SK-N-MC (cell line): ENCODE measurements around the gene CGN.

Experiments used
- EZH2 ChIP-seq: fragments of 200-600 bp; sonication (generic); IDR thresholded peaks from one replicate; pipeline ENCODE4 v1.6.1; 2017; ENCODE audit warnings: antibody characterized with exemption
- FOXP2 ChIP-seq: optimal IDR thresholded peaks from 2 replicates; pipeline ENCODE3; 2011; ENCODE audit warnings: mild to moderate bottlenecking, moderate library complexity; ENCODE audit not compliant: insufficient read depth; ENCODE audit errors: extremely low read length, control extremely low read depth
- POLR2AphosphoS5 ChIP-seq: IDR thresholded peaks from 2 replicates; pipeline ENCODE4 v1.6.1; 2012; ENCODE audit warnings: mild to moderate bottlenecking, low read depth, low read length, borderline replicate concordance

GRCh38 chr1:151529781-151530180, 18.6 kb downstream of the CGN start:
- TF ChIP-seq POLR2AphosphoS5 (no peak), EZH2 (no peak), FOXP2 (no peak)
